ENCODE measurements around the gene GTF2E1. TPM values are rescaled to one million over a fixed set of nuclear protein-coding genes. Genes with fewer than 3 reads are reported as not detected.
A peak's percentile ranks its signal among the peaks of the same experiment; 100 is the strongest.

GTF2E1 gene
- total and polyA plus RNA-seq, 2 of the 4 experiments (the other 2 are of a cell fraction), result 8.2 to 18.5 TPM

DNA sequence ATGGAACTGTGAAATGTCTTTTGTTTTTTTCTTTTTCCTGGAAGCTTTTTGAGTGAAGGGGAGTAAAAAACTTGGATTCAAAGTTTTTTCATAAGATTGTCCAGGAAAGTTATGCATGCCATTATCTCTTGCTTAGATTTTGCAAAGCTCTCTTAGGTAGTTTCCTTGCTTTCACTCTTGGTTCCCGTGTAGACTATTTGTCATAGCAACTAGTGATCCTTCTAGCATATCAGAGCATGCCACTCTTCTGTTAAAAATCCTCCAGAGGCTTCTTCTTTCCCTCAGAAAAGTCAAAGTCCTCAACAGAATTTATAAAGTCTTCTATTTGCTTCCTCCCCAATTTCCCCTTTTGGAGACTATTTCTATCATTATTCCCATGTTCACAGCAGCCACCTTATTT is 21.1 kb downstream of the GTF2E1 start:
- no peak overlapping the region for H4K5ac ChIP-seq (ENCODE audit: low read depth, low read length)
- 0 out of 2 replicates have a peak overlapping the region, but pooled peaks have one; percentile 14 for H3K23ac ChIP-seq (ENCODE audit: low read depth, low read length)
- POLR2A ChIA-PET (ENCODE audit: unreplicated experiment), result no interaction called here
- H3K9ac ChIP-seq (ENCODE audit: low read depth, low read length), result no peak overlapping the region; the same call in 1 of the 2 replicates
- no peak overlapping the region for H3K56ac ChIP-seq (ENCODE audit: extremely low read depth, insufficient read depth, low read length)
- DNase-seq (no peak), ATAC-seq (ENCODE audit: low read depth) (no peak)
- no peaks in the 10 kb centered on the region for H3K36me3 ChIP-seq (ENCODE audit: control insufficient read depth, insufficient read depth, low read length)
- 71% methylated on average over 1 of the region's 1 CpG; no CpG with 5 or more reads in 1 of the 2 experiments for WGBS, 2 experiments (ENCODE audit: extremely low coverage in 2 of 2, insufficient read length in 1 of 2)
- no peak overlapping the region for H3K4me3 ChIP-seq (ENCODE audit: insufficient read depth, low read depth, low read length)
- CTCF ChIA-PET, result interaction anchor here (1.0 to 1.4 kb wide), 2 partner anchors 46 to 196 kb away, joined by 3 read pairs; no protein-coding TSS in a partner anchor
- H2BK20ac ChIP-seq (ENCODE audit: low read depth, low read length), result peak overlapping the region; percentile 72
- peak overlapping the region; percentile 54; the same call in 1 of the 2 replicates for H3K4me2 ChIP-seq (ENCODE audit: low read depth, low read length)
- TF ChIP-seq FOS (IDR thresholded peaks at IDR 0.05; ENCODE audit: low read depth, low read length) (no peak), MAFK (IDR thresholded peaks at IDR 0.05; ENCODE audit: low read depth, low read length) (no peak), RFX5 (IDR thresholded peaks at IDR 0.05; ENCODE audit: low read depth, low read length) (peak; percentile 78)
- peaks cover 16 to 35% of the 10 kb centered on the region in 2 experiments for H3K79me1 ChIP-seq (ENCODE audit: low read depth in 1 of 2, low read length in 2 of 2)
- no peak overlapping the region for H4K91ac ChIP-seq (ENCODE audit: insufficient read depth, low read depth, low read length)
- in situ Hi-C loops (cut with MboI; ENCODE audit: low sequenced_read_pairs), result no loop called here
- peaks cover 5% of the 10 kb centered on the region; the same call in 1 of the 2 replicates for H3K9me1 ChIP-seq (ENCODE audit: insufficient read depth, low read length)
- dilution Hi-C loops (cut with HindIII; ENCODE audit: low sequenced_read_pairs, unreplicated experiment), result no loop called here
- H3K4me1 ChIP-seq (ENCODE audit: control insufficient read depth, insufficient read depth, low read length), result peaks cover 9% of the 10 kb centered on the region
- peak overlapping the region; percentile 74 for H2BK5ac ChIP-seq (ENCODE audit: low read depth, low read length, poor library complexity, severe bottlenecking)
- H4K8ac ChIP-seq (ENCODE audit: low read depth in 2 of 2, low read length in 2 of 2), result peak overlapping the region in 1 of 2 experiments; percentile 34; a peak in 2 of 4 replicates
- H3K14ac ChIP-seq (replicated peaks; ENCODE audit: low read depth, low read length), result peak overlapping the region; percentile 5; the same call in 1 of the 2 replicates
- peak overlapping the region; percentile 17; the same call in 1 of the 2 replicates for H2BK120ac ChIP-seq (ENCODE audit: low read depth, low read length)
- peak overlapping the region; percentile 23; the same call in 1 of the 2 replicates for H3K4ac ChIP-seq (ENCODE audit: low read depth, low read length)
- H4K20me1 ChIP-seq (ENCODE audit: insufficient read depth, low read length), result no peaks in the 10 kb centered on the region
- no peak overlapping the region for H2AK9ac ChIP-seq (replicated peaks; ENCODE audit: low read depth, low read length, poor library complexity)
- H2AFZ ChIP-seq (replicated peaks; ENCODE audit: low read length, poor library complexity), result no peak overlapping the region
- H3K18ac ChIP-seq (ENCODE audit: low read depth, low read length), result no peak overlapping the region; the same call in 1 of the 2 replicates
- H3K27me3 ChIP-seq (ENCODE audit: control insufficient read depth, insufficient read depth, low read length), result no peaks in the 10 kb centered on the region
- H3K9me3 ChIP-seq (ENCODE audit: control insufficient read depth, insufficient read depth, low read length), result no peaks in the 10 kb centered on the region
- H2AK5ac ChIP-seq (ENCODE audit: low read depth, low read length), result 0 out of 2 replicates have a peak overlapping the region, but pooled peaks have one; percentile 17
- peak overlapping the region; percentile 66; the same call in 1 of the 3 replicates for H2BK15ac ChIP-seq (ENCODE audit: low read depth, low read length)
- no peak overlapping the region for H3K27ac ChIP-seq (ENCODE audit: insufficient read depth, low read length)
- no TSS peak for BruUV-seq (replicated peaks)
- intact Hi-C loops (cut with micrococcal nuclease), result no loop called here

Measured in IMR-90 (cell line).